Measurements from ENCODE around the gene PTPA.

DNA sequence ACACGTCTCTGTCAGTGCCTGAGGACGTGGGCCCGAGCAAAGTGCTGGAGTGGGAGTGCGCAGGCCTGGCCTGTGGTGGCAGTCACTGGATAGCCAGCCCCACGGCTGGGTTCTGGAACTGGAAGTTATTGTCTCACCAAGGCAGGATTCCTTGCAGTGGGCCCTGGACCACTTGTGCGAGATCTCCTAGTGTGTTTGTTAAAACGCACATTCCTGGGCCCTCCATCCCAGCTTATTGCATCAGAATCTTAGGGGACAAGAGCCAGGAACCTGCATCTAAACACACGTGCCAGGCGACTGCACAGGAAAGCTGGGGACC, 26.9 kb downstream of the PTPA start:
- TF ChIP-seq, protein P1, sequence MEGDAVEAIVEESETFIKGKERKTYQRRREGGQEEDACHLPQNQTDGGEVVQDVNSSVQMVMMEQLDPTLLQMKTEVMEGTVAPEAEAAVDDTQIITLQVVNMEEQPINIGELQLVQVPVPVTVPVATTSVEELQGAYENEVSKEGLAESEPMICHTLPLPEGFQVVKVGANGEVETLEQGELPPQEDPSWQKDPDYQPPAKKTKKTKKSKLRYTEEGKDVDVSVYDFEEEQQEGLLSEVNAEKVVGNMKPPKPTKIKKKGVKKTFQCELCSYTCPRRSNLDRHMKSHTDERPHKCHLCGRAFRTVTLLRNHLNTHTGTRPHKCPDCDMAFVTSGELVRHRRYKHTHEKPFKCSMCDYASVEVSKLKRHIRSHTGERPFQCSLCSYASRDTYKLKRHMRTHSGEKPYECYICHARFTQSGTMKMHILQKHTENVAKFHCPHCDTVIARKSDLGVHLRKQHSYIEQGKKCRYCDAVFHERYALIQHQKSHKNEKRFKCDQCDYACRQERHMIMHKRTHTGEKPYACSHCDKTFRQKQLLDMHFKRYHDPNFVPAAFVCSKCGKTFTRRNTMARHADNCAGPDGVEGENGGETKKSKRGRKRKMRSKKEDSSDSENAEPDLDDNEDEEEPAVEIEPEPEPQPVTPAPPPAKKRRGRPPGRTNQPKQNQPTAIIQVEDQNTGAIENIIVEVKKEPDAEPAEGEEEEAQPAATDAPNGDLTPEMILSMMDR (IDR thresholded peaks at IDR 0.05; ENCODE audit: low read length), result no peak
- no peak for TF ChIP-seq EZH2phosphoT487 (IDR thresholded peaks at IDR 0.05; ENCODE audit: low read length)
